ENCODE data around the gene ATF7. TPM values are rescaled to one million over a fixed set of nuclear protein-coding genes. Genes with fewer than 3 reads are reported as not detected.

The ATF7 gene
- total RNA-seq, 4 donors from 2014 or later, result 26.7 to 54.9 (median 33.3) TPM

- no peaks in the 10 kb centered on the region for H3K9me3 ChIP-seq
- no peak for TF ChIP-seq POLR2AphosphoS5 (IDR thresholded peaks at IDR 0.05)
- no peak for TF ChIP-seq CTCF (IDR thresholded peaks at IDR 0.05)
- TF ChIP-seq POLR2A (IDR thresholded peaks at IDR 0.05), result no peak
- ATAC-seq, result no peak
- no peak overlapping the region for H3K27ac ChIP-seq
- H3K27me3 ChIP-seq, result no peaks in the 10 kb centered on the region
- no peaks in the 10 kb centered on the region for H3K36me3 ChIP-seq
- 83% methylated on average over 1 of the region's 1 CpG; no CpG with 5 or more reads in 1 of the 2 donors for WGBS, 2 donors (ENCODE audit: low coverage in 1 of 2)
- no peak overlapping the region for H3K4me3 ChIP-seq
- peaks cover 0 to 7% (median 0%) of the 10 kb centered on the region in 3 donors for H3K4me1 ChIP-seq
Observed at GRCh38 chr12:53631721-53632120, 5.5 kb upstream of the ATF7 start.

GRCh38 chr12:53627919-53628318 lies 1.7 kb upstream of the ATF7 start:
- WGBS, 2 donors (ENCODE audit: low coverage in 1 of 2), result 63 to 92% methylated on average over 3 to 8 of the region's 11 CpGs

GRCh38 chr12:53626702-53627169 lies 554 bp upstream of the ATF7 start:
- Histone ChIP-seq H3K4me1 (peaks cover 0 to 46% (median 6%) of the 10 kb centered on the region in 3 donors), H3K27me3 (no peaks in the 10 kb centered on the region), H3K27ac (peak overlapping the region in 3 of 4 donors; percentile 88 to 90 (median 90)), H3K36me3 (no peaks in the 10 kb centered on the region), H3K4me3 (peak overlapping the region; percentile 48 to 69), H3K9me3 (no peaks in the 10 kb centered on the region)
- TF ChIP-seq POLR2AphosphoS5 (IDR thresholded peaks at IDR 0.05) (no peak), CTCF (IDR thresholded peaks at IDR 0.05) (no peak), EP300 (IDR thresholded peaks at IDR 0.05) (no peak), POLR2A (IDR thresholded peaks at IDR 0.05) (no peak)
- 17 to 20% methylated on average over 6 of the region's 6 CpGs for WGBS, 2 donors (ENCODE audit: low coverage in 1 of 2)
- ATAC-seq, result no peak

More at GRCh38 chr12:53627919-53628318, 1.7 kb upstream of the ATF7 start:
- Histone ChIP-seq H3K36me3 (no peaks in the 10 kb centered on the region), H3K9me3 (no peaks in the 10 kb centered on the region), H3K27ac (no peak overlapping the region), H3K27me3 (no peaks in the 10 kb centered on the region), H3K4me3 (no peak overlapping the region), H3K4me1 (peaks cover 0 to 34% (median 2%) of the 10 kb centered on the region in 3 donors)
- no peak for ATAC-seq
- TF ChIP-seq EP300 (IDR thresholded peaks at IDR 0.05), result no peak
- no peak for TF ChIP-seq POLR2A (IDR thresholded peaks at IDR 0.05)
- no peak for TF ChIP-seq POLR2AphosphoS5 (IDR thresholded peaks at IDR 0.05)
- no peak for TF ChIP-seq CTCF (IDR thresholded peaks at IDR 0.05)

GRCh38 chr12:53625373-53625945 lies 723 bp downstream of the ATF7 start:
- ATAC-seq, result no peak

More at GRCh38 chr12:53625373-53625945, 723 bp downstream of the ATF7 start:
- peak overlapping the region; percentile 48 to 69 for H3K4me3 ChIP-seq
- no peaks in the 10 kb centered on the region for H3K27me3 ChIP-seq
- H3K36me3 ChIP-seq, result no peaks in the 10 kb centered on the region
- no peaks in the 10 kb centered on the region for H3K9me3 ChIP-seq
- H3K4me1 ChIP-seq, result peaks cover 0 to 59% (median 11%) of the 10 kb centered on the region in 3 donors
- WGBS, 2 donors (ENCODE audit: low coverage in 1 of 2), result 3 to 19% methylated on average over 3 to 5 of the region's 5 CpGs
- TF ChIP-seq CTCF (IDR thresholded peaks at IDR 0.05) (no peak), EP300 (IDR thresholded peaks at IDR 0.05) (no peak), POLR2AphosphoS5 (IDR thresholded peaks at IDR 0.05) (no peak), POLR2A (IDR thresholded peaks at IDR 0.05) (no peak)
- H3K27ac ChIP-seq, result peak overlapping the region; percentile 82 to 90 (median 89)
